Measurements from ENCODE around the gene CAMK2G. TPM values are rescaled to one million over a fixed set of nuclear protein-coding genes. Genes with fewer than 3 reads are reported as not detected.

CAMK2G gene
- total RNA-seq, 1 donor from 2014 or later, result 36.6 TPM

DNA sequence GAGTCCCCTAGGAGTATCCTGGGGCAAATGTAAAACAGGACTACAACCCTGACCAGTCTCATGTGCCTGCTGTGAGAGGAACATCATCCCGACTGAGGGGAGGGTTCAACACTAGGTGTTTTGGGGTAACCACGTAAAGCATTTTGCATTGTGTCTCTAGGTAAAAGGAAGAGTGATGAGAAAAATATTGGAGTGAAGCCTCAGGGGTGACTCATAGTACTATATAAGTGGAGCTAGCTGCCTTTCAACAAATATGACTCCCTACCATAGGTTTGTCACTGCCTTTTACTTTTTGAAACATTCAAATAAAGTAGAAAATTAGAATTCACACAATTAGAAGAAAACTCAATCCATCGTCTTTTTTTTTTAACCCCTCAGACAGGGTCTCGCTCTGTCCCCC lies 2.6 kb upstream of the CAMK2G start:
- H3K27me3 Mint-ChIP-seq (ENCODE audit: insufficient read depth, low read depth), result peaks cover 13% of the 10 kb centered on the region
- H3K4me1 Mint-ChIP-seq, result peaks cover 16% of the 10 kb centered on the region
- no peak overlapping the region for H3K27ac Mint-ChIP-seq
- no peak overlapping the region for H3K27ac ChIP-seq
- no peak for DNase-seq (ENCODE audit: low spot score)
- no peaks in the 10 kb centered on the region for H3K9me3 Mint-ChIP-seq
- TF ChIP-seq, protein P1, sequence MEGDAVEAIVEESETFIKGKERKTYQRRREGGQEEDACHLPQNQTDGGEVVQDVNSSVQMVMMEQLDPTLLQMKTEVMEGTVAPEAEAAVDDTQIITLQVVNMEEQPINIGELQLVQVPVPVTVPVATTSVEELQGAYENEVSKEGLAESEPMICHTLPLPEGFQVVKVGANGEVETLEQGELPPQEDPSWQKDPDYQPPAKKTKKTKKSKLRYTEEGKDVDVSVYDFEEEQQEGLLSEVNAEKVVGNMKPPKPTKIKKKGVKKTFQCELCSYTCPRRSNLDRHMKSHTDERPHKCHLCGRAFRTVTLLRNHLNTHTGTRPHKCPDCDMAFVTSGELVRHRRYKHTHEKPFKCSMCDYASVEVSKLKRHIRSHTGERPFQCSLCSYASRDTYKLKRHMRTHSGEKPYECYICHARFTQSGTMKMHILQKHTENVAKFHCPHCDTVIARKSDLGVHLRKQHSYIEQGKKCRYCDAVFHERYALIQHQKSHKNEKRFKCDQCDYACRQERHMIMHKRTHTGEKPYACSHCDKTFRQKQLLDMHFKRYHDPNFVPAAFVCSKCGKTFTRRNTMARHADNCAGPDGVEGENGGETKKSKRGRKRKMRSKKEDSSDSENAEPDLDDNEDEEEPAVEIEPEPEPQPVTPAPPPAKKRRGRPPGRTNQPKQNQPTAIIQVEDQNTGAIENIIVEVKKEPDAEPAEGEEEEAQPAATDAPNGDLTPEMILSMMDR (IDR thresholded peaks at IDR 0.05), result no peak
- TF ChIP-seq EZH2phosphoT487 (IDR thresholded peaks at IDR 0.05) (no peak), EZH2 (IDR thresholded peaks at IDR 0.05) (no peak)
- peaks cover 17% of the 10 kb centered on the region for H3F3A ChIP-seq (ENCODE audit: low read depth)
- H3K79me2 ChIP-seq (ENCODE audit: low read depth), result peaks cover 5% of the 10 kb centered on the region
- H3K4me2 ChIP-seq, result no peak overlapping the region
- no peak overlapping the region for H3K9ac ChIP-seq
- peaks cover 8% of the 10 kb centered on the region for H3K4me1 ChIP-seq
- H3K9me3 ChIP-seq (ENCODE audit: low read depth), result no peaks in the 10 kb centered on the region
- no peak overlapping the region for H3K4me3 Mint-ChIP-seq
- no peak overlapping the region for H3K4me3 ChIP-seq
- no peak overlapping the region for H2AFZ ChIP-seq (replicated peaks)
- peaks cover 11% of the 10 kb centered on the region for H3K36me3 Mint-ChIP-seq
- H3K36me3 ChIP-seq, result no peaks in the 10 kb centered on the region
- H4K20me1 ChIP-seq (ENCODE audit: low read depth), result peaks cover 15% of the 10 kb centered on the region
- peaks cover 11% of the 10 kb centered on the region for H3K27me3 ChIP-seq

DNA sequence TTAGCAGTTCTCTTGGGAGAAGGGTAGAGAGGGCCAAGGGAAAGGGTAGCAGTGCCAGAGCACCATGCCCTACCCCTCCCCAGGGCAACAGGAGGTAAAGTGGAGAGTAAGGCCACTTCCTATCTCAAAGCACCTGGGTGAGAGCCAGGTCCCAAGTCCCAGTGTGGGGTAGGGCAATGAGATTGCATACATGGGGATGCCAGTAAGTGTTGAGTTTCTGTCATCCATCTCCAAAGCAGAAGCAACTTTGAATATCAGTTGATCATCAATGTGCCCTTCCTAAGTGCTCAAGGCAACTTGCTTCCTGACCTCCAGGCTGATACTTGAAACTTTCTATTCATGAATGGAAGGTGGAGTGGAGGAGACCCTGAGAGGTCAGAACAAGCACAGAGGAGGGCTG lies 2.2 kb upstream of the CAMK2G start:
- Mint-ChIP-seq H3K4me1 (peaks cover 19% of the 10 kb centered on the region), H3K27me3 (ENCODE audit: insufficient read depth, low read depth) (peaks cover 15% of the 10 kb centered on the region), H3K9me3 (no peaks in the 10 kb centered on the region), H3K4me3 (peak overlapping the region; percentile 15), H3K27ac (no peak overlapping the region), H3K36me3 (peaks cover 14% of the 10 kb centered on the region)
- Histone ChIP-seq H3K79me2 (ENCODE audit: low read depth) (peaks cover 5% of the 10 kb centered on the region), H4K20me1 (ENCODE audit: low read depth) (peaks cover 19% of the 10 kb centered on the region), H3K27me3 (peaks cover 11% of the 10 kb centered on the region), H3K9ac (no peak overlapping the region), H3K4me2 (no peak overlapping the region), H3K27ac (no peak overlapping the region), H3K4me3 (no peak overlapping the region), H3K4me1 (peaks cover 8% of the 10 kb centered on the region), H3K9me3 (ENCODE audit: low read depth) (no peaks in the 10 kb centered on the region), H3K36me3 (no peaks in the 10 kb centered on the region), H3F3A (ENCODE audit: low read depth) (peaks cover 17% of the 10 kb centered on the region), H2AFZ (replicated peaks) (no peak overlapping the region)
- DNase-seq (ENCODE audit: low spot score), result no peak
- TF ChIP-seq, protein P1 (IDR thresholded peaks at IDR 0.05), result no peak

DNA sequence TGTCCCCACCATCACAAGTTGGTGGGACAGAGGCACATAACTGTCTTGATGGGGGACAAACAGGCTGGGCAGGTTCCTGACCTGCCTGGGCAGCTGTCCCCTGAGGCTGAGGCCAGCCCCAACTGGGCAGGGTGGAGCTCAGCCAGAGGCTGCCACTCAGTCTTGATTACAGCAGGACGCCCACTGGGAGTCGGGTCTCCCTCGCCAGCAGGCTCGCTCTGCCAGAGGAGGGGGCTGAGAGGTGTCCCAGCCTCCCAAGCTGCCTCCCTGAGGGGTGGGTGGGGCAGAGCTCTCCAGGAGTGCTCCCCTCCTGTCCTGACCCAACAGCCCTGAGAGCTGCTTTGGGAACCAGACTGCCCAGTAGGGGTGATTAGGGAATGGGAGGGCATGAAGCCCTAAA lies 1.8 kb upstream of the CAMK2G start:
- peaks cover 15% of the 10 kb centered on the region for H3K36me3 Mint-ChIP-seq
- H3K79me2 ChIP-seq (ENCODE audit: low read depth), result peaks cover 5% of the 10 kb centered on the region
- peaks cover 23% of the 10 kb centered on the region for H4K20me1 ChIP-seq (ENCODE audit: low read depth)
- peak overlapping the region; percentile 50 for H3K4me3 Mint-ChIP-seq
- H3K27me3 Mint-ChIP-seq (ENCODE audit: insufficient read depth, low read depth), result peaks cover 17% of the 10 kb centered on the region
- peaks cover 21% of the 10 kb centered on the region for H3K4me1 Mint-ChIP-seq
- H3K9ac ChIP-seq, result no peak overlapping the region
- H3F3A ChIP-seq (ENCODE audit: low read depth), result peaks cover 17% of the 10 kb centered on the region
- no peak overlapping the region for H3K27ac Mint-ChIP-seq
- TF ChIP-seq, protein P1 (IDR thresholded peaks at IDR 0.05), result no peak
- no peak for TF ChIP-seq EZH2 (IDR thresholded peaks at IDR 0.05)
- no peak for TF ChIP-seq EZH2phosphoT487 (IDR thresholded peaks at IDR 0.05)
- peaks cover 8% of the 10 kb centered on the region for H3K4me1 ChIP-seq
- no peaks in the 10 kb centered on the region for H3K9me3 ChIP-seq (ENCODE audit: low read depth)
- H3K36me3 ChIP-seq, result no peaks in the 10 kb centered on the region
- H3K27ac ChIP-seq, result no peak overlapping the region
- DNase-seq (ENCODE audit: low spot score), result no peak
- H2AFZ ChIP-seq (replicated peaks), result no peak overlapping the region
- H3K27me3 ChIP-seq, result peaks cover 11% of the 10 kb centered on the region
- H3K9me3 Mint-ChIP-seq, result no peaks in the 10 kb centered on the region
- H3K4me3 ChIP-seq, result no peak overlapping the region
- H3K4me2 ChIP-seq, result no peak overlapping the region

Data from neural progenitor cell (in vitro differentiated cells).